Mesodermal cell (in vitro differentiated cells): ENCODE data around the gene SRSF4.
A peak's percentile ranks its signal among the peaks of the same experiment; 100 is the strongest.
"Not testable (repeated sequence)": the region's sequence is repeated elsewhere in the genome, so short reads cannot be mapped to it uniquely, and the experiment has no call there.

Source experiments
- H3K27ac ChIP-seq: 2 replicates; pipeline ENCODE4 v1.7.0; 2013; ENCODE audit warnings: mild to moderate bottlenecking, low read depth, low read length, moderate library complexity; ENCODE audit not compliant: severe bottlenecking
- H3K36me3 ChIP-seq: 2 replicates; pipeline ENCODE4 v1.7.1; 2013; ENCODE audit warnings: mild to moderate bottlenecking, low read length, moderate library complexity; ENCODE audit not compliant: control insufficient read depth, insufficient read depth
- H3K4me1 ChIP-seq: one replicate; pipeline ENCODE4 v1.7.1; 2013; ENCODE audit warnings: mild to moderate bottlenecking, low read length; ENCODE audit not compliant: insufficient read depth, control insufficient read depth, poor library complexity, severe bottlenecking
- H3K4me3 ChIP-seq: 2 replicates; pipeline ENCODE4 v1.7.0; 2013; ENCODE audit warnings: low read length, control low read depth, mild to moderate bottlenecking; ENCODE audit not compliant: insufficient read depth, poor library complexity, severe bottlenecking; ENCODE audit errors: extremely low read depth
- H3K9me3 ChIP-seq: 2 replicates; pipeline ENCODE4 v1.7.1; 2013; ENCODE audit warnings: mild to moderate bottlenecking, low read length, moderate library complexity; ENCODE audit not compliant: control insufficient read depth
- WGBS, 2 experiments: methylation state at CpG; one replicate each; pipeline ENCODE4 v1.1.5; 2013; ENCODE audit warnings: missing lambda C conversion rate in 2 of 2; ENCODE audit not compliant: insufficient coverage in 2 of 2; 5-methylcytosine and 5-hydroxymethylcytosine counted together

The SRSF4 gene

GRCh38 chr1:29164588-29164987, 17.1 kb downstream of the SRSF4 start:
- Histone ChIP-seq H3K27ac (no peak overlapping the region), H3K36me3 (peaks cover 95% of the 10 kb centered on the region), H3K9me3 (no peaks in the 10 kb centered on the region), H3K4me3 (no peak overlapping the region), H3K4me1 (peaks cover 46% of the 10 kb centered on the region)
- WGBS, 2 experiments = 70 to 83% methylated on average over 2 to 4 of the region's 4 CpGs

GRCh38 chr1:29162476-29163138, 19.1 kb downstream of the SRSF4 start:
- no peak overlapping the region for H3K4me3 ChIP-seq
- 97 to 100% methylated on average over 5 of the region's 9 CpGs for WGBS, 2 experiments
- H3K36me3 ChIP-seq = peaks cover 95% of the 10 kb centered on the region
- peaks cover 55% of the 10 kb centered on the region for H3K4me1 ChIP-seq
- no peaks in the 10 kb centered on the region for H3K9me3 ChIP-seq
- peak overlapping the region; percentile 36 for H3K27ac ChIP-seq

GRCh38 chr1:29162025-29162424, 19.7 kb downstream of the SRSF4 start:
- peak overlapping the region; percentile 13 for H3K27ac ChIP-seq
- H3K36me3 ChIP-seq = peaks cover 90% of the 10 kb centered on the region
- H3K4me1 ChIP-seq = peaks cover 60% of the 10 kb centered on the region
- no peaks in the 10 kb centered on the region for H3K9me3 ChIP-seq
- WGBS, 2 experiments = 92 to 94% methylated on average over 2 of the region's 4 CpGs
- no peak overlapping the region for H3K4me3 ChIP-seq

GRCh38 chr1:29159773-29160172, 21.9 kb downstream of the SRSF4 start:
- 100% methylated on average over 2 of the region's 3 CpGs; no CpG with 5 or more reads in 1 of the 2 experiments for WGBS, 2 experiments
- Histone ChIP-seq H3K27ac (no peak overlapping the region), H3K4me1 (peaks cover 51% of the 10 kb centered on the region), H3K36me3 (peaks cover 82% of the 10 kb centered on the region), H3K4me3 (no peak overlapping the region), H3K9me3 (no peaks in the 10 kb centered on the region)

- Histone ChIP-seq H3K4me3 (no peak overlapping the region), H3K9me3 (no peaks in the 10 kb centered on the region), H3K36me3 (peaks cover 82% of the 10 kb centered on the region), H3K4me1 (peaks cover 31% of the 10 kb centered on the region), H3K27ac (peak overlapping the region; percentile 97)
- 88 to 93% methylated on average over 2 of the region's 3 CpGs for WGBS, 2 experiments
These were observed 24.5 kb downstream of the SRSF4 start for GRCh38 chr1:29157269-29157601.

GRCh38 chr1:29156543-29157268, 25.0 kb downstream of the SRSF4 start:
- Histone ChIP-seq H3K4me1 (peaks cover 26% of the 10 kb centered on the region), H3K27ac (peak overlapping the region; percentile 97), H3K36me3 (peaks cover 83% of the 10 kb centered on the region), H3K4me3 (no peak overlapping the region), H3K9me3 (no peaks in the 10 kb centered on the region)
- 49 to 71% methylated on average over 6 to 10 of the region's 10 CpGs for WGBS, 2 experiments

- 87 to 98% methylated on average over 6 of the region's 8 CpGs for WGBS, 2 experiments
- Histone ChIP-seq H3K36me3 (peaks cover 90% of the 10 kb centered on the region), H3K4me3 (no peak overlapping the region), H3K9me3 (no peaks in the 10 kb centered on the region), H3K4me1 (peaks cover 6% of the 10 kb centered on the region), H3K27ac (no peak overlapping the region)
These were observed 29.5 kb downstream of the SRSF4 start for GRCh38 chr1:29152046-29152805.

- not testable (repeated sequence) for H3K4me1 ChIP-seq, H3K27ac ChIP-seq, H3K9me3 ChIP-seq, H3K4me3 ChIP-seq
- 92% methylated on average over 9 of the region's 9 CpGs for WGBS, 2 experiments
- peaks cover 100% of the 10 kb centered on the region for H3K36me3 ChIP-seq
These were observed 31.4 kb downstream of the SRSF4 start for GRCh38 chr1:29150346-29150745.

- peaks cover 93% of the 10 kb centered on the region for H3K36me3 ChIP-seq
- H3K4me3 ChIP-seq = no peak overlapping the region
- WGBS, 2 experiments = 95 to 99% methylated on average over 30 to 31 of the region's 35 CpGs
- H3K27ac ChIP-seq = no peak overlapping the region
- H3K9me3 ChIP-seq = no peaks in the 10 kb centered on the region
- no peaks in the 10 kb centered on the region for H3K4me1 ChIP-seq
These were observed 32.8 kb downstream of the SRSF4 start for GRCh38 chr1:29148656-29149491.

GRCh38 chr1:29145739-29146437, 35.8 kb downstream of the SRSF4 start:
- Histone ChIP-seq H3K9me3 (no peaks in the 10 kb centered on the region), H3K27ac (peak overlapping the region; percentile 23), H3K4me3 (no peak overlapping the region), H3K36me3 (peaks cover 76% of the 10 kb centered on the region), H3K4me1 (no peaks in the 10 kb centered on the region)
- WGBS, 2 experiments = 82 to 85% methylated on average over 8 of the region's 8 CpGs
